ENCODE results near the gene CHRND.

CHRND gene

GRCh38 chr2:232502911-232503808, 22.8 kb upstream of the CHRND start:
- peak in 19 of 56 donors; percentile 9 to 81 (median 45) for DNase-seq

- DNase-seq: no peak
These were observed 22.1 kb upstream of the CHRND start for GRCh38 chr2:232503809-232504323.

GRCh38 chr2:232504438-232504837, 21.5 kb upstream of the CHRND start:
- peak in 4 of 56 donors; percentile 4 to 22 (median 10) for DNase-seq

- no peak for DNase-seq
These were observed 20.1 kb upstream of the CHRND start for GRCh38 chr2:232505856-232506255.

GRCh38 chr2:232506709-232507108, 19.3 kb upstream of the CHRND start:
- DNase-seq: no peak

GRCh38 chr2:232508251-232508650, 17.7 kb upstream of the CHRND start:
- no peak for DNase-seq

GRCh38 chr2:232511336-232511890, 14.5 kb upstream of the CHRND start:
- peak in 19 of 56 donors; percentile 11 to 45 (median 23) for DNase-seq

GRCh38 chr2:232512602-232513001, 13.4 kb upstream of the CHRND start:
- no peak for DNase-seq

GRCh38 chr2:232513353-232513752, 12.6 kb upstream of the CHRND start:
- DNase-seq: no peak

GRCh38 chr2:232515639-232516038, 10.3 kb upstream of the CHRND start:
- DNase-seq: no peak

GRCh38 chr2:232516551-232516950, 9.4 kb upstream of the CHRND start:
- no peak for DNase-seq

GRCh38 chr2:232518844-232519243, 7.1 kb upstream of the CHRND start:
- DNase-seq: no peak

GRCh38 chr2:232519581-232520438, 6.2 kb upstream of the CHRND start, which contains the start of gene PRSS56:
PRSS56 (plus strand) TSS chr2:232520388; CDS start chr2:232520599, 211 bp downstream.
- DNase-seq: no peak

GRCh38 chr2:232520489-232520888, 5.5 kb upstream of the CHRND start:
- no peak for DNase-seq

- no peak for DNase-seq
These were observed 4.9 kb upstream of the CHRND start for GRCh38 chr2:232521098-232521497.

- peak in 25 of 56 donors; percentile 8 to 75 (median 27) for DNase-seq
These were observed 3.9 kb upstream of the CHRND start for GRCh38 chr2:232521959-232522622.

GRCh38 chr2:232522623-232523401, 3.1 kb upstream of the CHRND start:
- no peak for DNase-seq

GRCh38 chr2:232523402-232523681, 2.6 kb upstream of the CHRND start:
- DNase-seq: no peak

GRCh38 chr2:232523682-232524597, 2.0 kb upstream of the CHRND start:
- peak in 8 of 56 donors; percentile 19 to 43 (median 26) for DNase-seq

All from amygdala (tissue), 56 donors.